ENCODE data around the gene PTOV1. TPM values are rescaled to one million over a fixed set of nuclear protein-coding genes. Genes with fewer than 3 reads are reported as not detected.

The PTOV1 gene
- total RNA-seq, 1 experiment from 2014 or later: 114 TPM

DNA sequence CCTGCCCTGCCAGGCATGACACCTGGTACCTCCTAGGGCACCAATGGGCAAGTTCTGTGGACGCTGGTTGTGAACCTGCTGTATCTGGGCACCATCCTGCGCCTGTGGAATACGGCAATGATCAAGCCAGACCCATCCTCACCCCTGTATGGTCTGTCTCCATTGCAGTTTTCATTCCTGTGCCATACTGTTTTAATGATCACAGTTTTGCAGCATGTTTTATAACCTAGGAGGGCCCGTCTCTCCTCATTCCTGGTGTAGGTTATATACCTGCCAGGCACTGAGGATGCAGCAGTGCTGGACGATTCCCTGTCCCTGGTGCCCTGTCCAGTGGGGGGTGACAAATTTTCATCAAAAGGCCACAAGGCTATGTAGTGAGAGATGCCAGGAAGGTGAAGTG is 32.1 kb downstream of the PTOV1 start:
- ChIA-PET POLR2A (no interaction called here), CTCF (no interaction called here)
- no TSS peak for BruUV-seq (replicated peaks)
- DNase-seq (ENCODE audit: low read depth, low spot score) (no peak), ATAC-seq (no peak)
- Histone ChIP-seq H3K36me3 (ENCODE audit: control insufficient read depth, insufficient read depth, low read length) (no peaks in the 10 kb centered on the region), H3K9me3 (ENCODE audit: control insufficient read depth, insufficient read depth, low read depth, low read length) (no peaks in the 10 kb centered on the region), H3K4me3 (ENCODE audit: low read depth in 2 of 2, low read length in 2 of 2) (no peak overlapping the region), H3K27me3 (ENCODE audit: control insufficient read depth, insufficient read depth, low read length) (no peaks in the 10 kb centered on the region), H3K4me1 (ENCODE audit: control insufficient read depth, insufficient read depth, low read length) (peaks cover 4% of the 10 kb centered on the region), H3K27ac (ENCODE audit: low read length) (no peak overlapping the region)
- TF ChIP-seq TCF7L2 (IDR thresholded peaks at IDR 0.05; ENCODE audit: low read depth, low read length) (no peak), SIN3A (IDR thresholded peaks at IDR 0.05; ENCODE audit: borderline replicate concordance, insufficient read depth, low read depth, low read length) (no peak), POLR2AphosphoS5 (IDR thresholded peaks at IDR 0.05; ENCODE audit: low read depth, low read length) (no peak)
- TF ChIP-seq, protein P1, sequence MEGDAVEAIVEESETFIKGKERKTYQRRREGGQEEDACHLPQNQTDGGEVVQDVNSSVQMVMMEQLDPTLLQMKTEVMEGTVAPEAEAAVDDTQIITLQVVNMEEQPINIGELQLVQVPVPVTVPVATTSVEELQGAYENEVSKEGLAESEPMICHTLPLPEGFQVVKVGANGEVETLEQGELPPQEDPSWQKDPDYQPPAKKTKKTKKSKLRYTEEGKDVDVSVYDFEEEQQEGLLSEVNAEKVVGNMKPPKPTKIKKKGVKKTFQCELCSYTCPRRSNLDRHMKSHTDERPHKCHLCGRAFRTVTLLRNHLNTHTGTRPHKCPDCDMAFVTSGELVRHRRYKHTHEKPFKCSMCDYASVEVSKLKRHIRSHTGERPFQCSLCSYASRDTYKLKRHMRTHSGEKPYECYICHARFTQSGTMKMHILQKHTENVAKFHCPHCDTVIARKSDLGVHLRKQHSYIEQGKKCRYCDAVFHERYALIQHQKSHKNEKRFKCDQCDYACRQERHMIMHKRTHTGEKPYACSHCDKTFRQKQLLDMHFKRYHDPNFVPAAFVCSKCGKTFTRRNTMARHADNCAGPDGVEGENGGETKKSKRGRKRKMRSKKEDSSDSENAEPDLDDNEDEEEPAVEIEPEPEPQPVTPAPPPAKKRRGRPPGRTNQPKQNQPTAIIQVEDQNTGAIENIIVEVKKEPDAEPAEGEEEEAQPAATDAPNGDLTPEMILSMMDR (IDR thresholded peaks at IDR 0.05): no peak
- TF ChIP-seq, protein P2, sequence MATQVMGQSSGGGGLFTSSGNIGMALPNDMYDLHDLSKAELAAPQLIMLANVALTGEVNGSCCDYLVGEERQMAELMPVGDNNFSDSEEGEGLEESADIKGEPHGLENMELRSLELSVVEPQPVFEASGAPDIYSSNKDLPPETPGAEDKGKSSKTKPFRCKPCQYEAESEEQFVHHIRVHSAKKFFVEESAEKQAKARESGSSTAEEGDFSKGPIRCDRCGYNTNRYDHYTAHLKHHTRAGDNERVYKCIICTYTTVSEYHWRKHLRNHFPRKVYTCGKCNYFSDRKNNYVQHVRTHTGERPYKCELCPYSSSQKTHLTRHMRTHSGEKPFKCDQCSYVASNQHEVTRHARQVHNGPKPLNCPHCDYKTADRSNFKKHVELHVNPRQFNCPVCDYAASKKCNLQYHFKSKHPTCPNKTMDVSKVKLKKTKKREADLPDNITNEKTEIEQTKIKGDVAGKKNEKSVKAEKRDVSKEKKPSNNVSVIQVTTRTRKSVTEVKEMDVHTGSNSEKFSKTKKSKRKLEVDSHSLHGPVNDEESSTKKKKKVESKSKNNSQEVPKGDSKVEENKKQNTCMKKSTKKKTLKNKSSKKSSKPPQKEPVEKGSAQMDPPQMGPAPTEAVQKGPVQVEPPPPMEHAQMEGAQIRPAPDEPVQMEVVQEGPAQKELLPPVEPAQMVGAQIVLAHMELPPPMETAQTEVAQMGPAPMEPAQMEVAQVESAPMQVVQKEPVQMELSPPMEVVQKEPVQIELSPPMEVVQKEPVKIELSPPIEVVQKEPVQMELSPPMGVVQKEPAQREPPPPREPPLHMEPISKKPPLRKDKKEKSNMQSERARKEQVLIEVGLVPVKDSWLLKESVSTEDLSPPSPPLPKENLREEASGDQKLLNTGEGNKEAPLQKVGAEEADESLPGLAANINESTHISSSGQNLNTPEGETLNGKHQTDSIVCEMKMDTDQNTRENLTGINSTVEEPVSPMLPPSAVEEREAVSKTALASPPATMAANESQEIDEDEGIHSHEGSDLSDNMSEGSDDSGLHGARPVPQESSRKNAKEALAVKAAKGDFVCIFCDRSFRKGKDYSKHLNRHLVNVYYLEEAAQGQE (IDR thresholded peaks at IDR 0.05; ENCODE audit: insufficient read depth in 1 of 2, low read depth in 2 of 2, low read length in 1 of 2): no peak
- intact Hi-C loops (cut with micrococcal nuclease; ENCODE audit: unreplicated experiment): no loop called here
- in situ Hi-C loops (cut with HindIII; ENCODE audit: low pct_unique_long_range_greater_than_20kb, low sequenced_read_pairs): no loop called here

DNA sequence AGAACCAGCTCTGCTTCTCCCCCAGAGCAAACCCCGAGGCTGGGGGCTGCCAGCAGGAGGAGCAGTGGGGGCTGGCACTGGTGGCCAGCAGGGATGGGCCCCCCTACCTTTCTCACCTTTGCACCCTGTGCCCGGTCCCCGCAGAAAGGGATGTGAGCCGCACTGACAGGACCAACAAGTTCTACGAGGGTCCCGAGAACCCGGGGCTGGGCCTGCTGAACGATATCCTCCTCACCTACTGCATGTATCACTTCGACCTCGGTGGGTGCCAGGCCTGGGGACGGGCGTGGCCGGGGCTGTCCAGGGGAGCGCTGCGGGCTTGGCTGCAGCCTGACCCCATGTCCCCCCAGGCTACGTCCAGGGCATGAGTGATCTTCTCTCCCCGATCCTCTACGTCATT is 33.1 kb downstream of the PTOV1 start:
- intact Hi-C loops (cut with micrococcal nuclease; ENCODE audit: unreplicated experiment) (no loop called here), in situ Hi-C loops (cut with HindIII; ENCODE audit: low pct_unique_long_range_greater_than_20kb, low sequenced_read_pairs) (no loop called here)
- Histone ChIP-seq H3K4me1 (ENCODE audit: control insufficient read depth, insufficient read depth, low read length) (no peaks in the 10 kb centered on the region; the same call in 1 of the 2 replicates), H3K4me3 (ENCODE audit: low read depth in 2 of 2, low read length in 2 of 2) (no peak overlapping the region), H3K36me3 (ENCODE audit: control insufficient read depth, insufficient read depth, low read length) (no peaks in the 10 kb centered on the region), H3K27ac (ENCODE audit: low read length) (no peak overlapping the region), H3K9me3 (ENCODE audit: control insufficient read depth, insufficient read depth, low read depth, low read length) (no peaks in the 10 kb centered on the region), H3K27me3 (ENCODE audit: control insufficient read depth, insufficient read depth, low read length) (no peaks in the 10 kb centered on the region)
- CTCF ChIA-PET: no interaction called here
- POLR2A ChIA-PET: no interaction called here
- BruUV-seq (replicated peaks): no TSS peak
- TF ChIP-seq, protein P1 (IDR thresholded peaks at IDR 0.05): no peak
- no peak for TF ChIP-seq TCF7L2 (IDR thresholded peaks at IDR 0.05; ENCODE audit: low read depth, low read length)
- no peak for TF ChIP-seq SIN3A (IDR thresholded peaks at IDR 0.05; ENCODE audit: borderline replicate concordance, insufficient read depth, low read depth, low read length)
- no peak for DNase-seq (ENCODE audit: low read depth, low spot score)
- ATAC-seq: no peak
